Mesothelial cell of epicardium (in vitro differentiated cells): Measurements from ENCODE around the gene UROS. TPM values are rescaled to one million over a fixed set of nuclear protein-coding genes. Genes with fewer than 3 reads are reported as not detected.

Experiments used
- DNase-seq, 2 experiments: peaks; one replicate each; pipeline ENCODE4 v3.0.0; 2021; ENCODE audit warnings: low spot score in 2 of 2; ENCODE audit not compliant: unreplicated experiment in 2 of 2
- H3K27ac Mint-ChIP-seq: 2 replicates; pipeline ENCODE4 v1.8.0; 2021; ENCODE audit warnings: mixed read lengths
- H3K27me3 Mint-ChIP-seq: 2 replicates; pipeline ENCODE4 v1.8.0; 2021; ENCODE audit warnings: low read depth, mixed read lengths
- H3K36me3 Mint-ChIP-seq: 2 replicates; pipeline ENCODE4 v1.8.0; 2021; ENCODE audit warnings: mixed read lengths
- H3K4me1 Mint-ChIP-seq: 2 replicates; pipeline ENCODE4 v1.8.0; 2021; ENCODE audit warnings: mixed read lengths
- H3K4me3 Mint-ChIP-seq: 2 replicates; pipeline ENCODE4 v1.8.0; 2021; ENCODE audit warnings: mild to moderate bottlenecking, moderate library complexity, mixed read lengths
- H3K9me3 Mint-ChIP-seq: 2 replicates; pipeline ENCODE4 v1.8.0; 2021; ENCODE audit warnings: mixed read lengths
- CTCF ChIP-seq: fragments of 200-600 bp; sonication (generic); IDR thresholded peaks from one replicate; pipeline ENCODE4 v1.5.0; 2021; ENCODE audit warnings: antibody characterized with exemption; ENCODE audit not compliant: unreplicated experiment
- total RNA-seq: library from RNA; stranded (reverse); gene quantifications from 3 replicates; pipeline ENCODE4 v1.2.1, GENCODE V29; 2021

The UROS gene
- total RNA-seq, 1 donor from 2014 or later, result 63.2 TPM

GRCh38 chr10:125802131-125802530, 20.9 kb downstream of the UROS start:
- no peak for DNase-seq
- Mint-ChIP-seq H3K9me3 (no peaks in the 10 kb centered on the region), H3K27ac (no peak overlapping the region), H3K36me3 (peaks cover 27% of the 10 kb centered on the region), H3K4me3 (no peak overlapping the region), H3K27me3 (no peaks in the 10 kb centered on the region), H3K4me1 (no peaks in the 10 kb centered on the region)
- no peak for TF ChIP-seq CTCF

GRCh38 chr10:125801574-125801973, 21.5 kb downstream of the UROS start:
- DNase-seq, result no peak
- Mint-ChIP-seq H3K9me3 (no peaks in the 10 kb centered on the region), H3K4me3 (no peak overlapping the region), H3K36me3 (peaks cover 27% of the 10 kb centered on the region), H3K27me3 (no peaks in the 10 kb centered on the region), H3K4me1 (no peaks in the 10 kb centered on the region), H3K27ac (no peak overlapping the region)
- TF ChIP-seq CTCF, result no peak

- no peak overlapping the region for H3K27ac Mint-ChIP-seq
- no peak for DNase-seq
- no peak for TF ChIP-seq CTCF
- H3K27me3 Mint-ChIP-seq, result no peaks in the 10 kb centered on the region
- H3K9me3 Mint-ChIP-seq, result no peaks in the 10 kb centered on the region
- H3K4me3 Mint-ChIP-seq, result no peak overlapping the region
- H3K4me1 Mint-ChIP-seq, result no peaks in the 10 kb centered on the region
- H3K36me3 Mint-ChIP-seq, result peaks cover 17% of the 10 kb centered on the region
Observed at GRCh38 chr10:125799451-125800182, 23.4 kb downstream of the UROS start.

- no peak for TF ChIP-seq CTCF
- Mint-ChIP-seq H3K36me3 (peaks cover 21% of the 10 kb centered on the region), H3K27me3 (no peaks in the 10 kb centered on the region), H3K9me3 (no peaks in the 10 kb centered on the region), H3K4me3 (no peak overlapping the region), H3K27ac (no peak overlapping the region), H3K4me1 (no peaks in the 10 kb centered on the region)
- no peak for DNase-seq
Observed at GRCh38 chr10:125797994-125798662, 24.9 kb downstream of the UROS start.

GRCh38 chr10:125797424-125797823, 25.6 kb downstream of the UROS start:
- no peak for TF ChIP-seq CTCF
- H3K9me3 Mint-ChIP-seq, result no peaks in the 10 kb centered on the region
- no peaks in the 10 kb centered on the region for H3K27me3 Mint-ChIP-seq
- no peaks in the 10 kb centered on the region for H3K4me1 Mint-ChIP-seq
- H3K27ac Mint-ChIP-seq, result no peak overlapping the region
- peaks cover 23% of the 10 kb centered on the region for H3K36me3 Mint-ChIP-seq
- no peak for DNase-seq
- H3K4me3 Mint-ChIP-seq, result no peak overlapping the region
